Lung microvascular endothelial cell (primary cell): ENCODE results near the gene FXYD5. TPM values are rescaled to one million over a fixed set of nuclear protein-coding genes. Genes with fewer than 3 reads are reported as not detected.
A peak's percentile ranks its signal among the peaks of the same experiment; 100 is the strongest.
"Not testable (repeated sequence)": the region's sequence is repeated elsewhere in the genome, so short reads cannot be mapped to it uniquely, and the experiment has no call there.

Experiments
- DNase-seq, 2 donors: peaks; one replicate each; pipeline versions ENCODE4 v3.0.0 to v3.0.0-alpha.2; 2010; ENCODE audit warnings: low read depth in 2 of 2
- total RNA-seq: library from RNA; depleted of rRNA; stranded (reverse); fragments of >200 nt; gene quantifications from 2 replicates; pipeline ENCODE4 v1.2.1, GENCODE V29; 2014

FXYD5 gene
- total RNA-seq, 1 donor from 2014 or later, result 17.9 TPM

- no peak for DNase-seq
Measured at GRCh38 chr19:35136977-35137702, 17.4 kb upstream of the FXYD5 start.

GRCh38 chr19:35138305-35138892 is 16.1 kb upstream of the FXYD5 start, which contains the start of gene FXYD1:
TSS of gene FXYD1 (plus strand) at chr19:35138824. CDS start at chr19:35140080, 1,256 bp downstream.
- DNase-seq, result no peak

- no peak for DNase-seq
Measured at GRCh38 chr19:35140207-35140961, 14.2 kb upstream of the FXYD5 start.

- DNase-seq, result peak; percentile 90 to 93
Measured at GRCh38 chr19:35140962-35141836, 13.3 kb upstream of the FXYD5 start.

- DNase-seq, result peak in 1 of 2 donors; percentile 13
Measured at GRCh38 chr19:35141837-35142605, 12.5 kb upstream of the FXYD5 start.

GRCh38 chr19:35142606-35143230 is 11.8 kb upstream of the FXYD5 start:
- DNase-seq, result peak; percentile 50 to 65

DNA sequence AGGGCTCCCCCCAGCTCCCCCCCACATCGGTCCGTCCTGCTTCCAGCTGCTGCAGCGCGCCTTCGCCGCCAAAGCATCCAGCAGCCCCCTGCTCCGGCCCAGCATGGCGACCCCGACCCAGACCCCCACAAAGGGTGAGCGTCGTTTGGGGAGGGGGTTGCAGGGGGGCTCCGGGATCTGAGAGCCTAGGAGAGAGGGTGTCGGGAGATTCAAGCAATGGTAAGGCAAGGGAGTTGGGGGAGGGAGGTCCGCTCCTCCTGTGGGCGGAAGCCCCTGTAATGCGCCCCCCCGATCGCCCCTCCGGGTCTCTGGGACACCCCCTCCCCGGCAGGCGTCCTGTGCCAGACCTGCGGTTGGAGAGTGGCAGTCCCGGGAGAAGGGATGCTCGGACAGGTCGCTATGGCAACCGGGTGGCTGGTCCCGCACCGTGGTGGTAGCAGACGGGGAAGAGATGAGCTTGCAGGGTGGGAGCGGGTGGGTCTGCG is 11.3 kb upstream of the FXYD5 start, which contains the start of gene FXYD7:
Gene FXYD7 (plus strand): TSS at position 25 of the 485 bp plus-strand sequence. CDS start 79 bp downstream, at position 104.
- DNase-seq, result no peak

GRCh38 chr19:35143818-35144217 is 10.7 kb upstream of the FXYD5 start:
- no peak for DNase-seq

- DNase-seq, result no peak
Measured at GRCh38 chr19:35144259-35144599, 10.3 kb upstream of the FXYD5 start.

DNA sequence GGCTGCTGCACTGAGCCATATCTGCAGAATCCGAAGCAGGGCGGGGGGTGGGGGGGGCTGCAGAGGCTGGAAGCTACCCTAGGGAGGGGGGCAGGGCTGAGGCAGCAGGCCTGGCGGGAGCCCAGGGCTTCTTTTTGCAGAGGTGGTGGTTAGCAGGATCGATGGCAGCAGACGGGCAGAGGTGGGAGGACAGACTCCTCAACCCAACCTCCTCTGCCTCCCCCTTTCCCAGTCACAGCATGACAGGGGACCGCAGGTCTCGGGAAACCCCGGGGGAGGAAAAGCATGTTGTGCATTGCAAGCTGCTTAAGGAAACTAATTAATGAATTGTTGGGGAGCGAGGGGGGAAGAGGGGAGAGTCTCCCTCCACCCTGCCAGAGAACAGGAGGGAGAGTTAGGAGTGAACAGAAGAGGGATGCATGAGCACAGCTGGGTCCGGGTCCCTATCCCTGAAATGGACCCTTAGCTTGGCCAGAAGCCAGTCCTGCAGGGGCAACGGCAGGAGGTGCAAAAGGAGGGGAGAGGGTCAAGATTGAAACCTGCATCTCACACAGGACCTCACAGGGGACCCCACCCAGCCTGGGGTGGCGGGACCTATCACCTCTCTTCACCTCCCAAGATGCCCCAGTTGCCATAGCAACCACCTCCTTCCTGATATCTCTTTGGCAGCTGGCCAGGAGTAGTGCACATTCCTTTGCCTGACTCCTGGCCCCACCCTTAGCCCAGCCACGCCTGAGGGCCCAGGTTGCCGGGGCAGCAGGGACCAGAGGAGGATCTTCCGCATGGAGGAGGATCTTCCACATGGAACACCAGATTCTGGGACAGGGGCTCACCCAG is 9.7 kb upstream of the FXYD5 start:
- no peak for DNase-seq

GRCh38 chr19:35146746-35147459 is 7.6 kb upstream of the FXYD5 start:
- DNase-seq, result no peak

DNA sequence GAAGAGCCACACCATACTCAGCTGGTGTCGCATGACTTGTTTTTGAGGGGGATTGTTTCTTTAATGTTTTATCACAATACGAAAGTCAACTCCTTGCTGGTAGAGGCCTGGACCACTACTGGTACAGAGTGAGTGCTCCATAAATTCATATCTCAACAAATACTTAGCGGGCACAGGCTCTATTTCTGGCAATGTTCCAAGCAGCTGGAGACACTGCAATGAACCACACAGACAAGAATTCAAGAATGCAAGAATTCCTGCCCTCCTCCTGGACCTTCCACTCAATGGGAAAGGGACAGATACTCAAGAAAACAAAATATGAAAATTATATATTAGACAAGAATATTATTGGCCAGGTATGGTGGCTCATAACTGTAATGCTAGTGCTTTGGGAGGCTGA is 5.1 kb upstream of the FXYD5 start:
- no peak for DNase-seq

DNA sequence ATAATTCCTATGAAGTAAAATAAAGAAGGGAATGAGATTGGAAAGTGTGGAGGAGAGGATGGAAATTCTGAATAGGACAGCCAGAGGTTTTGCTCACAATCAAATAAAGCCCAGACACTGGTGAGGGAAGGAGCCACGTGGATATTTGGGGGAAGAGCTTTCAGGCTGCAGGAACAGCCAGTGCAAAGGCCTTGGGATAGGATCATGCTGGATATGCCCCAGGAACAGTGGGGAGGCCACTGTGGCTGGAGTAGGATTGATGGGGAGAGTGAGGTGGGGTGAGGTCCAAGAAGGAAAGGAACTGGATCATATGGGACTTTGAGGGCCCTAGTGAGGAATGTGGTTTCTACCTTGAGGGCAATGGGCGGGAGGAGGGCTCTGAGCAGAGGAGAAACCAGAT is 4.1 kb upstream of the FXYD5 start:
- DNase-seq, result no peak

DNA sequence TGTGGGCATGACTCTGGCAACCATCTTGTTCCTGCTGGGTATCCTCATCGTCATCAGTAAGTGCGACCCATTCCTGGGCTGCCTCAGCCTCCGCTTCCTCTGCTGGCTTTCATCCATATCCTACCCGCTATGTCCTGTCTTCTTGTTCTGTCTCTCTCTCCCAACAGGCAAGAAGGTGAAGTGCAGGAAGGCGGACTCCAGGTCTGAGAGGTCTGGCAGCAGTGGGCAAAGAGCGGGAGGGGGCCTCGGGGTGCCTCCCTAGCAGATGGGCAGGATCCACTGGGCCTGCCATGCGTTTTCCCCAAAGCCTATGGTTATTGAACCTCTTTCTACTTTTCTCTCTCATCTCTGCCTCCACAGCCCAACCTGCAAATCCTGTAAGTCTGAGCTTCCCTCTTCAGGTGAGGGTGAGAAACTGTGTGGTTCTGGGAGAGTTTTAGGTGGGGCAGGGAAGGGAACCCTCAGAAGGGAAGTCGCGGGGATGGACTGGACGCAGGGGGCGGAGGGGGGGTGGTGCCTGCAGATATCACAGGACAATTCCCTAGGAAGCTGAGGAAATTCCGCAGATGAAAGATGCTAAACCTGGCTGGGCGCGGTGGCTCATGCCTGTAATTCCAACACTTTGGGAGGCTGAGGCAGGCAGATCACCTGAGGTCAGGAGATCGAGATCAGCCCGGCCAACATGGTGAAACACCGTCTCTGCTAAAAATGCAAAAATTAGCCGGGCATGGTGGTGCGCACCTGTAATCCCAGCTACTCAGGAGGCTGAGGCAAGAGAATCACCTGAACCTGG is 3.1 kb upstream of the FXYD5 start:
- no peak for DNase-seq

DNA sequence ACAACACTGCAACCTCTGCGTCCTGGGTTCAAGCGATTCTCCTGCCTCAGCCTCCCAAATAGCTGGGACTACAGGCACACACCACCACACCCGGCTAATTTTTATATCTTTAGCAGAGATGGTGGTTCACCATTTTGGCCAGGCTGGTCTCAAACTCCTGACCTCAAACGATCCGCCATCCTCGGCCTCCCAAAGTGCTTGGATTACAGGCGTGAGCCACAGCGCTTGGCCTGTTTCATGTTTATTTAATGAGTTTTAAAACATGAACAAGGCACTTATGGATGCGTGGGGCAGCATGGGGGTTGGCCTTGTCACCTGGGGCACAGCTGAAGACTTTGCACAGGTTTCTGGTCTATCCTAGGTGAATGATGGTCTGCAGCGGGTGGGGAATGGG is 1.4 kb upstream of the FXYD5 start:
- DNase-seq, result not testable (repeated sequence)

GRCh38 chr19:35153701-35154524 is 622 bp upstream of the FXYD5 start:
- peak; percentile 51 to 59 for DNase-seq

DNA sequence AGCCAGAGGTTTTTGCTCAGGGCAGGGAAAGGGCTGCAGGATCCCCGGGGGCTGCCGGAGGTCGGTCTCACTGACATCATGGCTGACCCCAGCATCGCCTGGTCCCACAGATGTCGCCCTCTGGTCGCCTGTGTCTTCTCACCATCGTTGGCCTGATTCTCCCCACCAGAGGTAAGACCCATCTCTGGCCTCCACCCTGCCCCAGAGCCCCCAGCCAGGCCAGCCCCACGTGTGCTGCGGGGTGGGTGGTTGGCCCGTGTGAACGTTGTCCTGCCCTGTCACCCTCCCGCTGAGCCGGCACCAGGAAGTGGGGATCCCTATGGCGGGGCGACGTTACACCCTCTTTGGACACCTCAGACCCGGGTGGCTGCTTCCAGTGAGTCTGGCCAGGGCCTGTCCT is 906 bp downstream of the FXYD5 start:
- DNase-seq, result no peak
